ENCODE measurements around the gene POLR2C.
"Not testable (repeated sequence)": the region's sequence is repeated elsewhere in the genome, so short reads cannot be mapped to it uniquely, and the experiment has no call there.

POLR2C gene

GRCh38 chr16:57462209-57462977, at the start of gene POLR2C:
Gene POLR2C, plus strand, starts transcription at chr16:57462679. Its CDS starts 46 bp downstream, at chr16:57462725.
- DNase-seq (ENCODE audit: low read depth in 2 of 2) = peak; percentile 77 to 89

- DNase-seq (ENCODE audit: low read depth in 2 of 2) = no peak
Measured at GRCh38 chr16:57413301-57413730, 49.2 kb upstream of the POLR2C start.

- no peak for DNase-seq (ENCODE audit: low read depth in 2 of 2)
Measured at GRCh38 chr16:57413733-57414132, 48.7 kb upstream of the POLR2C start.

- no peak for DNase-seq (ENCODE audit: low read depth in 2 of 2)
Measured at GRCh38 chr16:57416084-57416483, 46.4 kb upstream of the POLR2C start.

- no peak for DNase-seq (ENCODE audit: low read depth in 2 of 2)
Measured at GRCh38 chr16:57419506-57419905, 43.0 kb upstream of the POLR2C start.

- DNase-seq (ENCODE audit: low read depth in 2 of 2) = no peak
Measured at GRCh38 chr16:57422026-57422944, 40.2 kb upstream of the POLR2C start.

- DNase-seq (ENCODE audit: low read depth in 2 of 2) = no peak
Measured at GRCh38 chr16:57423152-57423551, 39.3 kb upstream of the POLR2C start.

GRCh38 chr16:57424583-57424982, 37.9 kb upstream of the POLR2C start:
- no peak for DNase-seq (ENCODE audit: low read depth in 2 of 2)

GRCh38 chr16:57426356-57426755, 36.1 kb upstream of the POLR2C start:
- no peak for DNase-seq (ENCODE audit: low read depth in 2 of 2)

GRCh38 chr16:57427307-57427706, 35.2 kb upstream of the POLR2C start:
- DNase-seq (ENCODE audit: low read depth in 2 of 2) = no peak

GRCh38 chr16:57427824-57428223, 34.7 kb upstream of the POLR2C start:
- no peak for DNase-seq (ENCODE audit: low read depth in 2 of 2)

GRCh38 chr16:57430955-57431354, 31.5 kb upstream of the POLR2C start:
- no peak for DNase-seq (ENCODE audit: low read depth in 2 of 2)

GRCh38 chr16:57432505-57432904, 30.0 kb upstream of the POLR2C start:
- DNase-seq (ENCODE audit: low read depth in 2 of 2) = no peak

GRCh38 chr16:57432989-57433388, 29.5 kb upstream of the POLR2C start:
- no peak for DNase-seq (ENCODE audit: low read depth in 2 of 2)

- DNase-seq (ENCODE audit: low read depth in 2 of 2) = no peak
Measured at GRCh38 chr16:57434003-57434402, 28.5 kb upstream of the POLR2C start.

GRCh38 chr16:57435838-57436237, 26.6 kb upstream of the POLR2C start:
- no peak for DNase-seq (ENCODE audit: low read depth in 2 of 2)

GRCh38 chr16:57439947-57440346, 22.5 kb upstream of the POLR2C start:
- DNase-seq (ENCODE audit: low read depth in 2 of 2) = not testable (repeated sequence)

- not testable (repeated sequence) for DNase-seq (ENCODE audit: low read depth in 2 of 2)
Measured at GRCh38 chr16:57440551-57440950, 21.9 kb upstream of the POLR2C start.

GRCh38 chr16:57444711-57445110, 17.8 kb upstream of the POLR2C start:
- no peak for DNase-seq (ENCODE audit: low read depth in 2 of 2)

- DNase-seq (ENCODE audit: low read depth in 2 of 2) = no peak
Measured at GRCh38 chr16:57445510-57445909, 17.0 kb upstream of the POLR2C start.

- no peak for DNase-seq (ENCODE audit: low read depth in 2 of 2)
Measured at GRCh38 chr16:57446531-57447185, 15.8 kb upstream of the POLR2C start.
